ENCODE measurements around the gene CLP1.
"Not testable (repeated sequence)": the region's sequence is repeated elsewhere in the genome, so short reads cannot be mapped to it uniquely, and the experiment has no call there.

CLP1 gene

GRCh38 chr11:57667117-57667735, 9.7 kb downstream of the CLP1 start:
- DNase-seq, result peak; percentile 86 to 91

- DNase-seq, result peak; percentile 98 to 99
Measured at GRCh38 chr11:57667736-57668433, 10.3 kb downstream of the CLP1 start, which contains the start of gene ZDHHC5. TSS of gene ZDHHC5 (plus strand) at chr11:57668114. CDS start at chr11:57673091, 4,977 bp downstream.

- no peak for DNase-seq
Measured at GRCh38 chr11:57668434-57668782, 10.8 kb downstream of the CLP1 start.

GRCh38 chr11:57674251-57674650, 16.7 kb downstream of the CLP1 start:
- DNase-seq, result no peak

GRCh38 chr11:57675176-57675941, 17.8 kb downstream of the CLP1 start:
- DNase-seq, result no peak

- no peak for DNase-seq
Measured at GRCh38 chr11:57679396-57679795, 21.8 kb downstream of the CLP1 start.

GRCh38 chr11:57680552-57680874, 23.0 kb downstream of the CLP1 start:
- DNase-seq, result no peak

- DNase-seq, result no peak
Measured at GRCh38 chr11:57681168-57681567, 23.6 kb downstream of the CLP1 start.

GRCh38 chr11:57690474-57690873, 32.9 kb downstream of the CLP1 start:
- not testable (repeated sequence) for DNase-seq

- no peak for DNase-seq
Measured at GRCh38 chr11:57698843-57699365, 41.3 kb downstream of the CLP1 start.

- DNase-seq, result no peak
Measured at GRCh38 chr11:57699813-57700212, 42.3 kb downstream of the CLP1 start.

GRCh38 chr11:57700425-57700824, 42.9 kb downstream of the CLP1 start:
- no peak for DNase-seq

GRCh38 chr11:57703341-57703740, 45.8 kb downstream of the CLP1 start:
- DNase-seq, result no peak

- DNase-seq, result no peak
Measured at GRCh38 chr11:57704932-57705331, 47.4 kb downstream of the CLP1 start.

- DNase-seq, result not testable (repeated sequence)
Measured at GRCh38 chr11:57705432-57705831, 47.9 kb downstream of the CLP1 start.

GRCh38 chr11:57709802-57710367, 52.3 kb downstream of the CLP1 start:
- DNase-seq, result no peak
